HG03045 (cell line): Measurements from ENCODE around the gene CEBPB.
"Not testable (repeated sequence)": the region's sequence is repeated elsewhere in the genome, so short reads cannot be mapped to it uniquely, and the experiment has no call there.

Experiments
- ATAC-seq: cut with Tn5 transposase; IDR thresholded peaks from one replicate; pipeline ENCODE4 v1.9.1; 2021; ENCODE audit warnings: mild to moderate bottlenecking, moderate library complexity; ENCODE audit not compliant: unreplicated experiment

The CEBPB gene

DNA sequence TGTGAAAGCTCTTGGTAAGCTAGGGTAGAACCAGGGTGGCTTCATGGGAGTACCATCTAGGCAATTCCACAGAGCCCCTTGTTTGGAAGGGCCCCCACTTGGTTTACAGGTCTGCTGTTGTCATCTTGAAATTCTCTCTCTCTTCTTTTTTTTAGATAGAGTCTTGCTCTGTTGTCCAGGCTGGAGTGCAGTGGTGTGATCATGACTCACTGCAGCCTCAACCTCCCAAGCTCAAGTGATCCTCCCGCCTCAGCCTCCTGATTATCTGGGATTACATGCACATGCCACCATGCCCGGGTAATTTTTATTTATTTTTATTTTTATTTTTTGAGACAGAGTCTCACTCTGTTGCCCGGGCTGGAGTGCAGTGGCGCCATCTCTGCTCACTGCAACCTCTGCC lies 18.2 kb downstream of the CEBPB start:
- ATAC-seq = not testable (repeated sequence)

DNA sequence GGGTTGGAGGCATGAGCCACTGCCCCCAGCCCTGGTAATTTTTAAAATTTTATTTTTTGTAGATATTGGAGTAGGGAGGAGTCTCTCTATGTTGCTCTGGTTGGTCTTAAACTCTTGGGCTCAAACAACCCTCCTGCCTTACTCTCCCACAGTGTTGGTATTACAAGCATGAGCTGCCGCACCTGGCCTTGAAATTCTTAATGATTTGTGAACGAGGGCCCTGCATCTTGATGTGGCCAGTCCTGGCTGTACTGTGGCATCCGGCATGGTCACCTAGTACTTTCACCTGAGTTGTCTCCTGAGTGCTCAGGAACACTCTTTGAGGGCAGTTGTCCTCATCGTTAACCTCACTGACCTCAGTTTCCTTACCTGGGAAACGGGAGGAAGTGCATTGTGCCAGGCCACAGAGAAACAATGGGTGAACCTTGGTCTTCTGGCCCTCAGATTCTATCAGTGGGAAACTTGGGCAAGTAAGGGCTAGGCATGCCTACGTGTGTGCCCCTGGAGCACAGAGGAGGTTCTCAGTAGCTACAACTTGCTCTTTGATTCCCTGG lies 19.5 kb downstream of the CEBPB start:
- no peak for ATAC-seq

DNA sequence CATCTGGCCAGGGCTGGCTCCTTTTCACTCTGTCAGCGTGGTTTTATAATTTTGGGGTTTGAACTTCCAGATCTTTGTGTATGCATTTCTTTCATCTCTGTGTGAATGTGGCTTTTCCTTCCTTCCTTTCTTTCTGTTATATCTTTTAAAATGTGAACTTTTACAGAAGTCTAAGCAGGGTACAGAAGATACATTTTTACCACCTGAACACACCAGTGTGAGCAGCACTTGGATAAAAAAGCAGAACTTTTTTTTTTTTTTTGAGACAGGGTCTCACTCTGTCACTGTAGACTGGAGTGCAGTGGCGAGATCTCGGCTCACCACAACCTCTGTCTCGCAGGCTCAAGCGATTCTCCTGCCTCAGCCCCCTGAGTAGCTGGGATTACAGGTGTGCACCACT lies 20.5 kb downstream of the CEBPB start:
- ATAC-seq = no peak

DNA sequence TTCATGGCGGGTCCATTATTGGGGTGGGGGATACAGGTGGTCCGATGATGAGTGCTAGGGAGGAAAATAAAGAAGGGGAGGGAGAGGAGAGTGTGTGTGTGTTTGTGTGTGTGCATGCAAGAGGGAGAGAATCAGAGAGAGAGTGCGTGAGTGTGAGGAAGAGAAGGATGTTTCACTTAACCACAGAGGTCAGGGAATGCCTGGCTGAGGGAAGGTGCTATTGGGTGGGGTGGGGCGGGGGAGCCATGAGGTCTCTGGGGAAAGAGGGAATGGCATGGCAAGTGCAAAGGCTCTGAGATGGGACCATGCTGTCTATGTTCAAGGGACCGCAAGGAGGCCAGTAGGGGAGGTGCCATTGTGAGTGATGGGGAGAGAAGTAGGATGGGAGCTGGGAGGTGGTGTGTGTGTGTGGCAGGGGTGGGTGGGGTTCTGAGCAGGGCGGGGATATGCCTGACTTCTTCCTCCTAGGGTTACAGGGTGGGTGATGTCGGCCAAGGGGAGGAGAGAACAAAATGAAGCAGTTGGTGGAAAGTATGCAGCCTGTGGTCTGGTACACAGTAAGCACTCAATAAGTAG lies 23.0 kb downstream of the CEBPB start:
- no peak for ATAC-seq

DNA sequence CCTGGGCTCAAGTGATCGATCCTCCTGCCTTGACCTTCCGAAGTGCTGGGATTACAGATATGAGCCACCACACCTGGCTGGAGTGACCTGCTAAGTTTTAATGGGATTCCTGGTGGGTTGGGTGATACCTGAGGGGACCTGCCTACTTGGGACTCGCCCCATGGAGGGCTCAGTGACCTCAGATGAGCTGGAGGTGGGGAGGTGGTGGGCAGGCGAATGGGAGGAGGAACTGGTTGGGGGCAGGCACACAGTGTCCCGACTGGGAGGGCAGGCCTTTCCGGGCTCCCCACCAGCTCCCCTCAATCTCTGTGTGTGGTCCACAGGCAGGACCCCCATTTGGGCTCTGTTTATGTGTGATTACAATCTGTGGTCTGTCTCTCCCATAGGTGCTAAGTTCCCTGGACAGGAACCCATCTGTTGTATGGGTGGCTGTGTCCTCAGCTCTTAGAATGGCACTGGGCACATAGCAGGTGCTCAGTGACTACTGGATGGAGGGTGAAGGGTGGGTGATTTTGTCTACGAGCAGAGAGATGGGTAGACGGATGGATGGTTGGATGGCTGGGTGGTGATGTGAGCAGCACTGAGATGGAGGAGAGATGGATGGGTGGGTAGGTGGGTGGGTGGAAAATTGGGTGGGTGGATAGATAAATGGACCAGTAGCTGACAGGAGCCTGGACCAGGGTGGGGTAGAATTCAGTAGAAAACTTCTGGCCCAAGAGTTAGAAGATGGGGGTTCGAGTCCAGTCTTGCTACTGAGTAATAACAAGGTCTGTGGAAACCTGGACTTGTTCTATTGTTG lies 23.8 kb downstream of the CEBPB start:
- ATAC-seq = no peak

DNA sequence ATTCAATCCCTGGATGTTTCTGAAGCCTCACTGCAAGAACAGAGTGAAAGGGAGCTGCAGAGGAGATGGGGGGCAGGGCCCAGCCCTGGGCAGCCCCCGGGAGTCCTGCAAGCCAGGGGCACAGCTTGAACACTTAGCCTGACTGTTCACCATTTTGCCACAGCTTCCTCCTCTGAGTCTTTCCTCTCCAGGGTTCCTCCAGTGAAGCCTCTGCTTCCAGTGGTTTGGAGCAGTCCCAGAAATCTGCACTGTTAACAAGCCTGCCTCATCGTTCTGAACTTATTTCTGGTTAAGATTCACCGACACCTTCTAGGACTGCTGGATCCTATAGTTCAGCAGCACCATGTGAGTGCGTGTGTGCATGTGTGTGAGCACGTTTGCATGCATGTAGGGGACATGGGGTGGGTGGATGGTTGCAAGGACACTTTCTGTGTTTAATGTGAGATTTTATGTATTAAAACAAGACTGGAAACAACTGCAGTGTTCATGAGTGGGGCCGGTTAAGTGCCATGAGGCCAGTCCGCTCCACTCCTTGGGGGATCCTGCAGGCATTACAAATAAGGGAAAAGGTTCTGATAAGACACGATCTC lies 24.6 kb downstream of the CEBPB start:
- ATAC-seq = no peak

DNA sequence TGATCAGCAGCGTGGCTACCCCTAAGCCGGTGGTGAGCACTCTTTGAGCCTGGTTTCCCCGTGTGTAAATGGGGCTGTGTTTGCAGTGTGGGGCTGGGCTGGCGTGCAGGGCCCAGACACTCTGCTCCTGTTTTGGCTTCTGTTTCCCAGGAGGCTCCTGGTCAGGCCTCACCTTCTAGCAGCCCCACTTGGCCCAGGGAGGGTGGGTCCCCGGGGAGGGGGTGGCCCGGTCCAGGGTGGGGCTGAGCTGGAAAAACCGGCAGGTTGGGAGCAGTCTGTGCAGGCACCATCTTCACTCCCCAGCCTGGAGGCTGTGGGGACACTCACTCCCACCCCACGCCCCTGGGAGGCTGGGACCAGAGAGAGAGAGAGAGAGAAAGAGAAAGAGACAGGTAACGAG lies 25.3 kb downstream of the CEBPB start:
- ATAC-seq = no peak

DNA sequence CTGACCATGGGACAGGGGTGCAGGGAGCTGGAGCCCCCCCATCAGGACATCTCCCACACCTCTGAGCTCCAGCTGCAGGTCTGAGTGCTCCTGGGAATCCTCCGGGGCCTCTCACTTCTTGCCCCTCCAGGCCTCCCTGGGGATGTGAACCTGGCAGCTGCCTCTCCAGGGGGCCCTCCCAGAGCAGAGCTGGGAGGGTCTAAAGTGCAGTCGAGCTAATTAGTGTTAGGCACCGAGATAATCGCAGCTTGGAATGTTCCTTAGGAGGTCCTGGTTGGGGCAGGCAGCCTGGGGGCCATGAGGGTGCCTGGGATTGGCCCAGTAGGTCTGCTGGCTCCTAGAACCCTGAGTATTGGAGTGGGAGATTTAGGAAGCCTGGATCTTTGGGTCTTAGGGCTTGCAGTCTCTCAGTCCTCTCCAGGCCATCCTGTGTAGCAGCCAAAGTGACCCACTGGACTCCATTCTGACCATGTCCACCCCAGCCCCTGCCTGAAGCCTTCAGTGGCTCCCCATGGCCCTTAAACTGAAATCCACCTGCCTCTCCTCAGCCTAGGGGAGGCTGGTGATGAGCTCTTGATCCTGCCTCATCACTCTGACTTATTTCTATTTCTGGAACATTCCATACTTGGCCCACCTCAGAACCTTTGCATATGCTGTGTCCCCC lies 26.0 kb downstream of the CEBPB start:
- no peak for ATAC-seq

DNA sequence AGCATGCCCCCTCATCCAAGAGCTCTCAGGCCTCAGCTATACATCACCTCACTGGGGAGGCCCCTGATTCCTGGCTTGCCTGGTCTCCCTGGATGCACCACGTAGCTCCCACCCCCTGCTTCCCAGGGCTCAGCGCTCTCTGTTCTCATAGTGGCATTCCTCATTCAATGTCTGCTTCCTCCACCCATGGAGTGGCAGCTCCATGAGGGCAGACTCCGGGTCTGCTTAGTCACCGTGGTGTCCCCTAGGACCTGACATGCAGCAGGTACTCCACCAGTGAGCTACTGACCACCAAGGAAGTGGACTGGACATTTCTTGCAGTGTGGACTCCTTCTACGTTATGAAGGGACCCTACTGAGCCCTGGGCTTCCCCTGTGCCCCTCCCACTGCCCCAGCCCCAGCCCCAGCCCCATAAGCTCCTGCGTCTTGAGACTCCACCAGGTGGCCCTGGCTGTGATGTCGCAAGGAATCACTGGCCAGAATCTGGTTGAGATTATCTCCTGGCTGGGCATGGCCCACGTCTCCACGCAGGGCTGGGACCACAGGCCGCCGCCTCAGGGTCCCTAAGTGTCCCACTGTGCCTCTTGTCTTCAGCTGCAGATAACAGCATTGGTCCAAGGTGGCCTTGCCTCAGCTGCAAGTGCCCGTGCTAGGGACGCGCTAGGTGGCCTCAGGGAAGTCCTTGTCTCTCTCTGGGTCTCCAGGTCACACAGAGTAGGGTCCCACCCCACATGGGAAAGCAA lies 26.7 kb downstream of the CEBPB start:
- ATAC-seq = no peak

DNA sequence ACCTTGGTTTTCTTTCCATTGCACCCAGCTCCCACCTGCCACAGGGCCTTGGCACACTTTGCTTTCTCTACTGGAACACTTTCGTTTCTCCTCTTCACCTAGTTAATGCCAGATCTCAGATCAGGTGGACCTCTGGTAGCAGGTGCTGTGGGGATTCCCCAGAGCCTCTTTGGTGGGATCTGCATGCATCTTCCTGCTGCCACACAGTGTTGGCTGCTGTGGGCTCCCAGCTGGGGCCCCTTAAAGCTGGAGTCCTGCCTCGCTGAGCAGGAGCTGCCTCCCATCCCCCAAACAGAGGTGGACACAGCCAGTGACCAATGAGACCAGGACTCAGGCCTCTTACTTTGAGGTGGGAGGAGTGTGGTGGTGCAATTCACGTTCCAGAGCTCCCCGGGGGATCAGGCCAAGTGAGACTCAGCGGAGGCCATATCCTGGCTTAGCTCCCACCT lies 28.4 kb downstream of the CEBPB start:
- no peak for ATAC-seq

DNA sequence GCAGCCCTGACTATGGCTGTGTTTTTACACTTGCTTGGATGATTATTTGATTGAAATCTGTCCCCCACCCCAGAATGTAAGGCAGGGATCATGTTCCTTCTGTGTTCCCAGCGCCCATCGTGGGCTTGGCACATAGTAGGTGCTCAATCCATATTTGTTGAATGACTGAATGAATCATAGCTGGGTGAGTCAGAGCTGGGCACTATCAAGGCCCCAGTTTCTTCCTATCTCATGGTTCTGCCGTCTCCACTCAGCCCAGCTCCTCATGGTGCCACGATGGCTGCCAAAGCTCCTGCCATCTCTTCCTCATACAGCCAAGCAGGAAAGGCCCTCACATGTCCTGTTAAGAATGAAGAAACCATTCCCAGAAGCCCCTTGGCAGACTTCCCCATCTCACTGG lies 29.0 kb downstream of the CEBPB start:
- no peak for ATAC-seq

DNA sequence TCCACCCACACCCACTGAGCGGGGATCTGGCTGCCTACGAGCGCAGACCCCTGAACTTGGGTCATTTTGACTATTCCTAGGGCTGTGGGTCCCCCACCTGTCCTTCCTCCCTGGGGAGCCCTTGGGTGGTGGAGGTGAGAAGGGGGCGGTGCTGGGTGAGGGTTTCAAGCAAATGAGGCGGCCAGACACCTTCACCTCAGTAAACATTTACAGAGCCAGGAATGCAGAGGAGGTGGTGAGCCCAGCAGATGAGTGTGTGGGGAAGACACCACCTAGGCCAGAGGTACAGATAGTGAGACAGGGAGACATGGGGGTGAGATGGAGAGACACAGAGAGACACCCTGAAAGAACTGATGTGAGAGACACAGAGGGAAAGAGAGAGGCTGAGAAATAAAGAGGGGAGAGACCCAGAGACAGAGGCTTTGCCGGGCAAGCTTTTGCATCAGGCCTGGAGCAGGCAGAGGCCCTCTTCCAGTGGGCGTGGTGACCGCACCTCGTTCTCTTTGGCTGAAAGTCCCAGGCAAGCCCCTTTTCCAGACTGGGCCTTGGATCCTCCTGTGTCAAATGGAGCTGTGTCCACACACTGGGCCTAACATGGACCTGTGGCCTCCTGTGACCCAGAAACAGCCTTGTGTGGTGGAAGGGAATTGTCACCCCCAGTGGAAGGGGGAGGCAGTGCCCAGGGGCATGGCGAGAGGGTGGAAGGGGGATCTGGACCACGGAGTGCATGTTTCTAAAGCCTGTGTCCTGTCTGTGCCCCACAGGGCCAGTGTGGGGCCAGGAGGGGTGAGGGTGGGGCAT lies 29.7 kb downstream of the CEBPB start:
- ATAC-seq = no peak

DNA sequence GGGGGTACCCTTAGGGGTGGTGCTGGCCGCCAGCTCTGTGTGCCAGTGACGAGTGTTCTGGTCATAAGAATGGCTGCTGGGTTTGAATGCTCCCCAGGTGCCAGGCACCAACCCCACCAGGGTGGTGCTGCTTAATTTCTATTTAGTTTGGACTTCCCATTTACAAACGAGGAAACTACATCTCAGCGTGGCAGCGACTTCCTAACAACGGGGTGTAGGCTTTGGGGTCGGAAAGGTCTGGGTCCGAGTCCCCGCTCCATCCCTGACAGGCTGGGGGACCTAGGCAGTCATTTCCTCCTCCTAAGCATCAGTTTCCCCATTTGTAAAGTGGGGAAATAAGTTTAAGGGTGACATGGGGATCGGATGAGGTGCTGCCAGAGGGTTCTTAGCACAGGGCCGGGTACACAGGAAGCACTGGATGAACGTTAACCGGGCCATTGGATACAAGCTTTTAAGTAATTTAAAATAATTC lies 30.3 kb downstream of the CEBPB start:
- ATAC-seq = no peak

DNA sequence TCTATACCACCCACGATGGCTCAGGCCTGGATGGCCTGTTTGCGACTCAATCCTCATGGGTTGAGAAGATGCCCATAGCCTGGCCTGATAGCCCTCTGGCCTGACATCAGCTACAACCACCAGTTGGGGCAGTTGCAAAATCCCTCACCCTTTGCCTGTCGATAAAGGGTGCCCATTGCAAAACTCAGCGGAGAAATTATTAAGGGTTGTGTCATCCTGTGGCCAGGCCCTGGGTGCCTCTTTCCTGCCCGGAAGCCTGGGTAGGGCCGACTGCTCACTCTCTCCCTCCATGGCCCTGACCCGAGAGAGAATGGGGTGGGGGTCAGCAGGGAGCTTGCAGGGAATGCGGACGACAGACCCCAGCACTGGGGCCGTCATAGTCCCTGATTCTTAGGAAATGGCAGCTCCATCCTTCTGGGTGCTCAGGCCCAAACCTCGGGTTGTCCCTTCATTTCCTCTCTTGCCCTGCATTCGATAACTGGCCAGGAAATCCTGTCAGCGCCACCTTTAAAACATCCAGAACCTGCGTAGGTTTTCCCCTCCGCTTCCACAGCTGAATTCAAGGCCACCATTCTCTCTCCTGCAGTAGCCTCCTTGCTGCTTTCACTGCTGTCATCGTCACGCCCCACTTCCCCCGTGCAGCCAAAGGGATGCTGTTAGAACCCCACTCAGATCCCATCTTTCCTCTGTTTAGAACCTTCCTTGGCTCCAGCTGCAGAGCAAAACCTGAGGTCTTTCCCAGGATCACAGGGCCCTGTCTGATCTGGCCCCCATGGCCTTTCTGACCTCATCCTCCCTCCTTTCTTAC lies 31.1 kb downstream of the CEBPB start:
- ATAC-seq = no peak

DNA sequence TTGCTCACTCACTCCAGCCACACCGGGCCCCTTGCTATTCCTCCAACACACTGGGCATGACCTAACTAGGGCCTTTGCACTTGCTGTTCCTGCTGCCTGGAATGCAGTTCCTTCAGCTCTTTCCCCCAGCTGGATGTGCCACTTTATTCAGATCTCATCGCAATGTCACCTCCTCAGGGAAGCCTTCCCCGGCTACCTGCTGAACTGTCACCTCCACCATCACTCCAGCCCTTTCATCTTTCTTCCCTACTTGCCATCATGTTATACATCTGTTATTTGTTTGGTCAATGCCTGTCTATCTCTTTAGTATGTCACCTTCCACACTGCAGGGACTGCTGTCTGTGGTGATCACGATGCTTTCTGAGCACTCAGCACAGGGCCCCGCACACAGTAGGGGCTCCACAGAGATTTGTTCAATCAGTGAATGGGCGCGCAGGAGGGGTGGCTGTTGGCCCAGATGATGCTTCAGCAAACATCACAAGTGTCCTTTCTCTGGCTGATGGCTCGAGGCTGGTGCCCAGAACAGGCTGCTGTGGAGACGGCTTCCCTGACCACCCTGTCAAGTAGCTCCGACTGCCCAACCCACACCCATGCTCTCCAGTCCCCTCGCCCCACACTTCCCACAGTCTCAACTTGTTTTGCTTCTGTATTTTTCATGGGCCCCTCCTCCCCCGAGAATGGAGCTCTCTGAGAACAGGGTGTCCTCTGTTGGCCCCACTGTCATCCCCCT lies 31.8 kb downstream of the CEBPB start:
- no peak for ATAC-seq

DNA sequence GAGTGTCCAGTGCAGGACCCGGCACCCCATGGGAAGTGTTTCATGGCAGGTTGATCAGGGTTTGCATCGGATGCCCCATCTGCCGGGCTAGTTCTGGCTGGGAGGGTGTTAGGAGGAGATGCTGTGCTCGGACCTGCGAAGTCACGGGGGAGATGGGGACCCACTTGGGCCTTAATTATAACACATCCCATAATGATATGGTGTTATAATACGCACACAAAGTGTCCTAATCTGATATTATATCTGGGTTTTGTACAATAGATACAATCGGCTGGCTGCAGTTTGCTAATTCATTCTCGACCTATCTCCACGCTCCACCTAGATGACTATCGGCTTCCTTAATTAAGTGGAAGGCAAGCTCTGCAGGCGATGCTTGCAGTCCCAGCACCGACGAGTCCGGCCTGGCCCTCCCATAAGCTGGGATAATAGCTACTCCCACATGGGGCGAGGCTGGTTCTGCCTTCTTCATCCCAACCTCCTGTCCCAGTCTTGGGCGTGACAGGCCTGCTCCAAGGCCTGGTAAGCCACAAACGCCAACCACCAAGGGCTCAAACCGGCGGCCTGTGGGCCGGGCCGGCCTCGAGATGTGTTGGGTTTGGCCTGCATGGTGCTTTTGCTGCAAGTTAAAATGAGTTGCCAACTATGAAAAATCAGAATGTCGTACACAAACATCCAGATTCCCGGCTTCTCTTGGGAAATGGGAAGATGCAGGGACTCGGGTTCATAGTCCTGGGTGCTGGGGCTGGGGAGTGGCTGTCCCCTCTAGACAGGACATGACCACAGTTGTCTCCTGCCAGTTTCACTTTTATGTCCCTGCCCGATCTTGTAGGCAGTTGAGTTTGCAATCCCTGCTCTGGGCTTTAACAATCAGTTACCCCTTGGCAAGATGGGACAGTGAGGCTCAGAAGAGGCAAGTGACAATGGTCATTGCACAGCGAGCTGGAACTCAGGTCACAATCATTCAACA lies 32.7 kb downstream of the CEBPB start:
- no peak for ATAC-seq

DNA sequence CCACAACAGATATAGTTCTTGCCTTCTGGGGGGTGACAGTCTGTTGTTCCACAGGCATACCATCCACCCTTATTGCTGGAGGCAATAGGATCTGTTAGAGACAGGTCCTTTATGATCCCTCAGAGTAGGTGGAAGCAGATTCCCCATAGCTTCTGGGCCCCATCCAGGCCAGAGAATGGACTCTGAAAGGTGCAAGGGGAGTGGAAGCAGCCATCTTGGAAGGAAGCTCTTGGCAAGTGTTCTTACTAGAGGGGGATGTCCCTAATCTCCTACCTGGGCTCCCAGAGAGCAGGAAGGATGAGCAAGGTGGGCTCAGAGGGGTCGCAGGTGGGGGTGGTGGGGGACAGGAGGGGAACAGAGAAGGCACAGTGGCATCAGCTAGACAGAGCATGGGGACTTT lies 33.4 kb downstream of the CEBPB start:
- ATAC-seq = no peak
